Hematopoietic multipotent progenitor cell treated with erythropoietin and hydrocortisone succinate and interleukin-3 and kit ligand, for 8 days (in vitro differentiated cells): ENCODE results near the gene ZW10.

Experiments used
- DNase-seq: peaks from one replicate; pipeline ENCODE4 v3.0.0-alpha.2; 2015

Gene ZW10

GRCh38 chr11:113694390-113694789 lies 79.1 kb downstream of the ZW10 start:
- no peak for DNase-seq

- DNase-seq = no peak
Observed at GRCh38 chr11:113693030-113693429, 80.5 kb downstream of the ZW10 start.

- peak; percentile 84 for DNase-seq
Observed at GRCh38 chr11:113690619-113691569, 82.6 kb downstream of the ZW10 start.

GRCh38 chr11:113689768-113690618 lies 83.5 kb downstream of the ZW10 start:
- DNase-seq = peak; percentile 64

- DNase-seq = no peak
Observed at GRCh38 chr11:113685654-113686359, 87.7 kb downstream of the ZW10 start.

GRCh38 chr11:113684496-113684895 lies 89.0 kb downstream of the ZW10 start:
- DNase-seq = no peak

- no peak for DNase-seq
Observed at GRCh38 chr11:113683481-113684046, 89.9 kb downstream of the ZW10 start.
